ENCODE results near the gene EIF3M.

EIF3M gene

GRCh38 chr11:32571039-32571438 is 12.6 kb upstream of the EIF3M start:
- peaks cover 6% of the 10 kb centered on the region; the same call in 1 of the 2 replicates for H3K4me1 ChIP-seq (ENCODE audit: low read length)
- no peaks in the 10 kb centered on the region for H3K36me3 ChIP-seq (replicated peaks; ENCODE audit: low read depth, low read length)
- H3K4me2 ChIP-seq (ENCODE audit: low read length) = no peak overlapping the region
- H4K20me1 ChIP-seq (ENCODE audit: insufficient read depth, low read length) = no peaks in the 10 kb centered on the region
- TF ChIP-seq EZH2phosphoT487 (IDR thresholded peaks at IDR 0.05; ENCODE audit: low read depth) (no peak), CTCF (IDR thresholded peaks at IDR 0.05; ENCODE audit: low read depth, low read length) (no peak)
- no peaks in the 10 kb centered on the region for H3K79me2 ChIP-seq (ENCODE audit: low read length)
- no peak overlapping the region for H2AFZ ChIP-seq (ENCODE audit: low read depth, low read length)
- no peak overlapping the region for H3K27ac ChIP-seq (ENCODE audit: low read length)
- H3K9ac ChIP-seq (ENCODE audit: low read length) = no peak overlapping the region
- no peaks in the 10 kb centered on the region for H3K9me3 ChIP-seq (ENCODE audit: insufficient read depth, low read length)
- no peaks in the 10 kb centered on the region for H3K27me3 ChIP-seq (ENCODE audit: low read depth, low read length)
- no peak overlapping the region for H3K4me3 ChIP-seq (ENCODE audit: low read length)

- Histone ChIP-seq H3K9ac (ENCODE audit: low read length) (no peak overlapping the region), H3K4me1 (ENCODE audit: low read length) (peaks cover 6% of the 10 kb centered on the region; the same call in 1 of the 2 replicates), H3K79me2 (ENCODE audit: low read length) (no peaks in the 10 kb centered on the region), H3K27ac (ENCODE audit: low read length) (no peak overlapping the region), H3K4me2 (ENCODE audit: low read length) (no peak overlapping the region), H4K20me1 (ENCODE audit: insufficient read depth, low read length) (no peaks in the 10 kb centered on the region), H3K9me3 (ENCODE audit: insufficient read depth, low read length) (no peaks in the 10 kb centered on the region), H2AFZ (ENCODE audit: low read depth, low read length) (0 out of 2 replicates have a peak overlapping the region, but pooled peaks have one; percentile 17), H3K36me3 (replicated peaks; ENCODE audit: low read depth, low read length) (no peaks in the 10 kb centered on the region), H3K4me3 (ENCODE audit: low read length) (no peak overlapping the region), H3K27me3 (ENCODE audit: low read depth, low read length) (no peaks in the 10 kb centered on the region)
- TF ChIP-seq EZH2phosphoT487 (IDR thresholded peaks at IDR 0.05; ENCODE audit: low read depth) (no peak), CTCF (IDR thresholded peaks at IDR 0.05; ENCODE audit: low read depth, low read length) (no peak)
These were observed 10.4 kb upstream of the EIF3M start for GRCh38 chr11:32573228-32573627.

- Histone ChIP-seq H4K20me1 (ENCODE audit: insufficient read depth, low read length) (no peaks in the 10 kb centered on the region), H2AFZ (ENCODE audit: low read depth, low read length) (no peak overlapping the region), H3K9ac (ENCODE audit: low read length) (no peak overlapping the region), H3K36me3 (replicated peaks; ENCODE audit: low read depth, low read length) (no peaks in the 10 kb centered on the region), H3K27me3 (ENCODE audit: low read depth, low read length) (no peaks in the 10 kb centered on the region), H3K4me2 (ENCODE audit: low read length) (no peak overlapping the region), H3K4me1 (ENCODE audit: low read length) (peaks cover 6% of the 10 kb centered on the region; the same call in 1 of the 2 replicates), H3K27ac (ENCODE audit: low read length) (no peak overlapping the region), H3K79me2 (ENCODE audit: low read length) (no peaks in the 10 kb centered on the region), H3K4me3 (ENCODE audit: low read length) (no peak overlapping the region), H3K9me3 (ENCODE audit: insufficient read depth, low read length) (no peaks in the 10 kb centered on the region)
- TF ChIP-seq EZH2phosphoT487 (IDR thresholded peaks at IDR 0.05; ENCODE audit: low read depth) (no peak), CTCF (IDR thresholded peaks at IDR 0.05; ENCODE audit: low read depth, low read length) (no peak)
These were observed 9.2 kb upstream of the EIF3M start for GRCh38 chr11:32574421-32574820.

GRCh38 chr11:32575070-32575469 is 8.6 kb upstream of the EIF3M start:
- no peak for TF ChIP-seq EZH2phosphoT487 (IDR thresholded peaks at IDR 0.05; ENCODE audit: low read depth)
- no peak for TF ChIP-seq CTCF (IDR thresholded peaks at IDR 0.05; ENCODE audit: low read depth, low read length)
- H2AFZ ChIP-seq (ENCODE audit: low read depth, low read length) = no peak overlapping the region
- H3K9ac ChIP-seq (ENCODE audit: low read length) = no peak overlapping the region
- H3K36me3 ChIP-seq (replicated peaks; ENCODE audit: low read depth, low read length) = no peaks in the 10 kb centered on the region
- H3K27me3 ChIP-seq (ENCODE audit: low read depth, low read length) = no peaks in the 10 kb centered on the region
- no peak overlapping the region for H3K27ac ChIP-seq (ENCODE audit: low read length)
- H3K4me3 ChIP-seq (ENCODE audit: low read length) = no peak overlapping the region
- H3K9me3 ChIP-seq (ENCODE audit: insufficient read depth, low read length) = no peaks in the 10 kb centered on the region
- H3K79me2 ChIP-seq (ENCODE audit: low read length) = no peaks in the 10 kb centered on the region
- H3K4me2 ChIP-seq (ENCODE audit: low read length) = no peak overlapping the region
- peaks cover 6% of the 10 kb centered on the region; the same call in 1 of the 2 replicates for H3K4me1 ChIP-seq (ENCODE audit: low read length)
- H4K20me1 ChIP-seq (ENCODE audit: insufficient read depth, low read length) = no peaks in the 10 kb centered on the region
